Embryonic facial prominence (tissue), 1 donor: Measurements from ENCODE around the gene BAHCC1.

Experiments
- DNase-seq: peaks from one replicate; pipeline ENCODE4 v3.0.0-alpha.2; 2016; ENCODE audit errors: extremely low spot score

Gene BAHCC1

DNA sequence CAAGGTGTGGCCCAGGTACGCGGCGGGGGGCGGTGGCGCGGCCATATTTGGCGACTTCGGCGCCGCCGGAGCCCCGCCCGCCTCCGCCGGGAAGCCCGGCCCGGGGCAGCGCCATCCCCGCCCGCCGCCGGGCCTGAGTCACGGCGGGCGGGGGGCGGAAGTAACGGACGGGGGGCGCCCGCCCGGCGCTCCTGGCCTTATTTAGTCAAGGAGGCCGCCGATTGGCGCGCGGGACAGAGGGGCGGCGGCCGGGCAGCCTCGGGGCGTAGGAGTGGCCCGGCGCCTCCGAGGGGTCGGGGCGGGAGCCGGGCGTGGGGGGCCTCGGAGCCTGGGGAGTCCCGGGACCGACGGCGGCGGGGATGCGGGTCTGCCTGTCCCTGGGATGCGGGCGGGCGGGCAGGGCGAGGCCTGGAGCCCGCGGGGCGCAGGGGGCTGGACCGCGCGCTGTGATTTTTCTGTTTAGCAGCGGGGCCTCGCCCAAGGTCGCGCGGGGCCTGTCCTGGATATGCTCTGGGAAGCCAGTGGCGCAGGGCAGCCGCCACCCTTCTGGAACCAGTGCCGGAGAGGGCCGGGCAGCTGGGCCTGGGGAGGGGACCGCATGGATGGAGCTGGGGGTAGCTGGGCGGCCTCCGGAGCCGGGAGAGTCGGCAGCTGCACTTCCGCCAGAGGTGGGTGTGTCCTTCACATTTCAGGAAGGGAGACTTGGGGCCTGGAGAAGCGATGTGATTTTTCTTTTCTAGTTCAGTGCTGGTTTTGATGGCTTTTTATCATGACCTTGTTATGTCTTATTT is 119.7 kb downstream of the BAHCC1 start:
- no peak for DNase-seq

DNA sequence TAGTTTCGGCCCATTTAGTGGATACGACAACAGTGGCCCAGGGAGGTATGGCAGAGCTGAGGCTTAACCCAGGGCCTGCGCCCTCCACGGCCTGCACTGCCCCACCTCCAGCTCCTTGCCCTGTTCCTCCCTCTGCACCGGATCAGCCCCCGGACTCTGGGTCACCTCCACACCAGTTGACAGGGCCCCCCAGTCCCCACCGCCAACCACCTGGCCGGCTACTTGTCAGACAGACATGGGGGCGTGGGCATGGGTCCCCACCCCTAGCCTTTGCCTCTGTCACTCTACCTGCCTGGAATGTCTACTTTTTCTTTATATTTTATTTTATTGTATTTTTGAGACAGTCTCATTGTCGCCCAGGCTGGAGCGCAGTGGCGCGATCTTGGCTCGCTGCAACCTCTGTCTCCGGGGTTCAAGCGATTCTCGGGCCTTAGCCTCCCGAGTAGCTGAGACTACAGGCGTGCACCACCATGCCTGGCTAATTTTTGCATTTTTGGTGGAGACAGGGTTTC is 120.3 kb downstream of the BAHCC1 start:
- DNase-seq: no peak
